Parathyroid adenoma (tissue), 2 donors: ENCODE measurements around the gene DAPK3.

Source experiments
- H2AFZ ChIP-seq: fragments of 300-600 bp; sonication (generic); one replicate; pipeline ENCODE4 v1.7.0; 2017; ENCODE audit warnings: antibody characterized with exemption, mild to moderate bottlenecking
- H3K27ac ChIP-seq: fragments of 300-600 bp; sonication (generic); one replicate; pipeline ENCODE4 v1.7.0; 2017
- H3K27me3 ChIP-seq: fragments of 300-600 bp; sonication (generic); one replicate; pipeline ENCODE4 v1.7.0; 2017; ENCODE audit warnings: low read length; ENCODE audit not compliant: control insufficient read depth, insufficient read depth
- H3K36me3 ChIP-seq: fragments of 300-600 bp; sonication (generic); one replicate; pipeline ENCODE4 v1.7.0; 2017; ENCODE audit warnings: low read length; ENCODE audit not compliant: control insufficient read depth, insufficient read depth
- H3K4me1 ChIP-seq: fragments of 300-600 bp; sonication (generic); one replicate; pipeline ENCODE4 v1.7.0; 2017; ENCODE audit warnings: control low read depth
- H3K4me2 ChIP-seq: fragments of 300-600 bp; sonication (generic); one replicate; pipeline ENCODE4 v1.7.0; 2017; ENCODE audit warnings: low read length
- H3K4me3 ChIP-seq: fragments of 300-600 bp; sonication (generic); one replicate; pipeline ENCODE4 v1.7.0; 2017; ENCODE audit warnings: low read depth, low read length
- H3K79me2 ChIP-seq: fragments of 300-600 bp; sonication (generic); one replicate; pipeline ENCODE4 v1.7.0; 2017; ENCODE audit warnings: control low read depth
- H3K9ac ChIP-seq: fragments of 300-600 bp; sonication (generic); one replicate; pipeline ENCODE4 v1.7.0; 2017; ENCODE audit warnings: mild to moderate bottlenecking
- H3K9me3 ChIP-seq: fragments of 300-600 bp; sonication (generic); one replicate; pipeline ENCODE4 v1.7.0; 2017; ENCODE audit warnings: low read length; ENCODE audit not compliant: control insufficient read depth
- CTCF ChIP-seq: fragments of 300-600 bp; sonication (generic); IDR thresholded peaks from one replicate; pipeline ENCODE4 v1.7.0; 2017; ENCODE audit warnings: antibody characterized with exemption, mild to moderate bottlenecking
- donor health status: primary hyperparathyroidism.

Gene DAPK3

GRCh38 chr19:3932931-3933810, 37.7 kb downstream of the DAPK3 start, which contains the start of gene NMRK2:
NMRK2 (plus strand) TSS chr19:3933069; CDS start chr19:3933672, 603 bp downstream.
- no peaks in the 10 kb centered on the region for H3K36me3 ChIP-seq

GRCh38 chr19:3931041-3931440, 39.9 kb downstream of the DAPK3 start:
- H3K4me1 ChIP-seq = no peaks in the 10 kb centered on the region
- no peak overlapping the region for H3K4me3 ChIP-seq
- no peak overlapping the region for H3K27ac ChIP-seq
- no peaks in the 10 kb centered on the region for H3K9me3 ChIP-seq
- H3K79me2 ChIP-seq = no peaks in the 10 kb centered on the region
- no peak overlapping the region for H3K9ac ChIP-seq
- H3K4me2 ChIP-seq = no peak overlapping the region
- no peaks in the 10 kb centered on the region for H3K27me3 ChIP-seq
- no peak overlapping the region for H2AFZ ChIP-seq
- no peak for TF ChIP-seq CTCF
- no peaks in the 10 kb centered on the region for H3K36me3 ChIP-seq

More at GRCh38 chr19:3932931-3933810, 37.7 kb downstream of the DAPK3 start, which contains the start of gene NMRK2:
- Histone ChIP-seq H3K27ac (no peak within 1 kb of the TSS), H3K9me3 (no peaks in the 10 kb centered on the region), H3K79me2 (no peaks in the 10 kb centered on the region), H3K4me3 (no peak within 1 kb of the TSS), H3K9ac (no peak within 1 kb of the TSS), H2AFZ (peak within 1 kb of the TSS; percentile 61), H3K4me1 (no peaks in the 10 kb centered on the region), H3K4me2 (no peak within 1 kb of the TSS), H3K27me3 (no peaks in the 10 kb centered on the region)
- no peak for TF ChIP-seq CTCF

- H2AFZ ChIP-seq = no peak overlapping the region
- H3K79me2 ChIP-seq = no peaks in the 10 kb centered on the region
- no peak for TF ChIP-seq CTCF
Measured at GRCh38 chr19:3923912-3924311, 47.0 kb downstream of the DAPK3 start.

GRCh38 chr19:3923096-3923758, 47.7 kb downstream of the DAPK3 start:
- Histone ChIP-seq H3K4me2 (no peak overlapping the region), H3K27ac (no peak overlapping the region), H3K9ac (no peak overlapping the region), H2AFZ (no peak overlapping the region), H3K9me3 (no peaks in the 10 kb centered on the region), H3K4me3 (no peak overlapping the region), H3K4me1 (no peaks in the 10 kb centered on the region), H3K79me2 (no peaks in the 10 kb centered on the region), H3K36me3 (no peaks in the 10 kb centered on the region), H3K27me3 (no peaks in the 10 kb centered on the region)
- TF ChIP-seq CTCF = no peak

More at GRCh38 chr19:3923912-3924311, 47.0 kb downstream of the DAPK3 start:
- H3K36me3 ChIP-seq = no peaks in the 10 kb centered on the region
- no peaks in the 10 kb centered on the region for H3K4me1 ChIP-seq
- H3K9me3 ChIP-seq = no peaks in the 10 kb centered on the region
- H3K4me2 ChIP-seq = no peak overlapping the region
- H3K27me3 ChIP-seq = no peaks in the 10 kb centered on the region
- H3K9ac ChIP-seq = no peak overlapping the region
- no peak overlapping the region for H3K27ac ChIP-seq
- no peak overlapping the region for H3K4me3 ChIP-seq
